Immature natural killer cell (primary cell): ENCODE measurements around the gene ACYP2. TPM values are rescaled to one million over a fixed set of nuclear protein-coding genes. Genes with fewer than 3 reads are reported as not detected.
"Not testable (repeated sequence)": the region's sequence is repeated elsewhere in the genome, so short reads cannot be mapped to it uniquely, and the experiment has no call there.

Experiments used
- DNase-seq, 3 donors: peaks; one replicate each; pipeline ENCODE4 v3.0.0; 2022; ENCODE audit warnings: mixed read lengths in 1 of 3
- H3K27ac Mint-ChIP-seq, 6 donors: one replicate each; pipeline ENCODE4 v1.8.0; 2020; ENCODE audit warnings: mixed read lengths in 6 of 6, mild to moderate bottlenecking in 5 of 6, inconsistent platforms in 4 of 6, moderate library complexity in 3 of 6
- H3K27me3 Mint-ChIP-seq, 3 donors: one replicate each; pipeline ENCODE4 v1.8.0; 2020 to 2021; ENCODE audit warnings: low read depth in 3 of 3, mild to moderate bottlenecking in 3 of 3, mixed read lengths in 3 of 3, moderate library complexity in 3 of 3, inconsistent platforms in 1 of 3
- H3K36me3 Mint-ChIP-seq, 3 donors: one replicate each; pipeline ENCODE4 v1.8.0; 2020; ENCODE audit warnings: mixed read lengths in 3 of 3, inconsistent platforms in 2 of 3, mild to moderate bottlenecking in 2 of 3
- H3K4me1 Mint-ChIP-seq, 2 donors: one replicate each; pipeline ENCODE4 v1.8.0; 2020; ENCODE audit warnings: inconsistent platforms in 2 of 2, mild to moderate bottlenecking in 2 of 2, mixed read lengths in 2 of 2, moderate library complexity in 1 of 2
- H3K4me3 Mint-ChIP-seq, 5 donors: one replicate each; pipeline ENCODE4 v1.8.0; 2020; ENCODE audit warnings: mild to moderate bottlenecking in 5 of 5, mixed read lengths in 5 of 5, inconsistent platforms in 3 of 5, moderate library complexity in 3 of 5
- H3K9me3 Mint-ChIP-seq, 6 donors: one replicate each; pipeline ENCODE4 v1.8.0; 2020; ENCODE audit warnings: mild to moderate bottlenecking in 6 of 6, mixed read lengths in 6 of 6, inconsistent platforms in 4 of 6, moderate library complexity in 3 of 6
- polyA plus RNA-seq, 3 donors: library from polyadenylated mRNA; unstranded; fragments of 300-500 nt; fragmentation: Illumina TruSeq; gene quantifications; one replicate each; pipeline ENCODE4 v1.2.3, GENCODE V29; 2021

Gene ACYP2
- polyA plus RNA-seq, 3 donors from 2014 or later: 18.8 to 20.0 (median 19.6) TPM

GRCh38 chr2:54287532-54287931 lies 172.1 kb downstream of the ACYP2 start:
- Mint-ChIP-seq H3K4me1 (no peaks in the 10 kb centered on the region), H3K27me3 (no peaks in the 10 kb centered on the region), H3K27ac (no peak overlapping the region)

GRCh38 chr2:54289917-54290316 lies 174.5 kb downstream of the ACYP2 start:
- Mint-ChIP-seq H3K27me3 (no peaks in the 10 kb centered on the region), H3K4me3 (no peak overlapping the region), H3K4me1 (no peaks in the 10 kb centered on the region), H3K27ac (no peak overlapping the region), H3K9me3 (no peaks in the 10 kb centered on the region), H3K36me3 (peaks cover 4 to 8% (median 7%) of the 10 kb centered on the region in 3 donors)
- no peak for DNase-seq

More at GRCh38 chr2:54287532-54287931, 172.1 kb downstream of the ACYP2 start:
- H3K9me3 Mint-ChIP-seq: no peaks in the 10 kb centered on the region
- no peak overlapping the region for H3K4me3 Mint-ChIP-seq
- DNase-seq: no peak
- H3K36me3 Mint-ChIP-seq: peaks cover 10 to 13% (median 12%) of the 10 kb centered on the region in 3 donors

- Mint-ChIP-seq H3K36me3 (peaks cover 0 to 4% (median 3%) of the 10 kb centered on the region in 3 donors), H3K9me3 (no peaks in the 10 kb centered on the region), H3K4me1 (no peaks in the 10 kb centered on the region), H3K27me3 (no peaks in the 10 kb centered on the region), H3K27ac (no peak overlapping the region), H3K4me3 (no peak overlapping the region)
- no peak for DNase-seq
Observed at GRCh38 chr2:54290356-54291025, 175.1 kb downstream of the ACYP2 start.

- H3K36me3 Mint-ChIP-seq, H3K9me3 Mint-ChIP-seq, H3K4me1 Mint-ChIP-seq, H3K27me3 Mint-ChIP-seq, DNase-seq, H3K27ac Mint-ChIP-seq, H3K4me3 Mint-ChIP-seq: not testable (repeated sequence)
Observed at GRCh38 chr2:54294665-54295064, 179.2 kb downstream of the ACYP2 start.

- Mint-ChIP-seq H3K27ac (no peak overlapping the region), H3K4me3 (no peak overlapping the region), H3K36me3 (no peaks in the 10 kb centered on the region), H3K9me3 (no peaks in the 10 kb centered on the region), H3K4me1 (no peaks in the 10 kb centered on the region), H3K27me3 (no peaks in the 10 kb centered on the region)
- DNase-seq: no peak
Observed at GRCh38 chr2:54295911-54296310, 180.5 kb downstream of the ACYP2 start.

GRCh38 chr2:54298514-54298913 lies 183.1 kb downstream of the ACYP2 start:
- no peak overlapping the region for H3K27ac Mint-ChIP-seq
- H3K4me1 Mint-ChIP-seq: no peaks in the 10 kb centered on the region
- peaks cover 0 to 2% (median 0%) of the 10 kb centered on the region in 3 donors for H3K27me3 Mint-ChIP-seq
- no peak for DNase-seq
- no peaks in the 10 kb centered on the region for H3K9me3 Mint-ChIP-seq
- H3K4me3 Mint-ChIP-seq: no peak overlapping the region
- H3K36me3 Mint-ChIP-seq: no peaks in the 10 kb centered on the region

- Mint-ChIP-seq H3K4me1 (no peaks in the 10 kb centered on the region), H3K9me3 (no peaks in the 10 kb centered on the region), H3K36me3 (peaks cover 3 to 8% (median 4%) of the 10 kb centered on the region in 3 donors), H3K27ac (no peak overlapping the region), H3K27me3 (peaks cover 0 to 5% (median 2%) of the 10 kb centered on the region in 3 donors), H3K4me3 (no peak overlapping the region)
- no peak for DNase-seq
Observed at GRCh38 chr2:54303631-54304030, 188.2 kb downstream of the ACYP2 start.

GRCh38 chr2:54306556-54306955 lies 191.1 kb downstream of the ACYP2 start:
- peaks cover 0 to 4% (median 3%) of the 10 kb centered on the region in 3 donors for H3K27me3 Mint-ChIP-seq
- peaks cover 3 to 8% (median 4%) of the 10 kb centered on the region in 3 donors for H3K36me3 Mint-ChIP-seq
- H3K27ac Mint-ChIP-seq: no peak overlapping the region
- H3K4me1 Mint-ChIP-seq: no peaks in the 10 kb centered on the region
- DNase-seq: no peak
- H3K9me3 Mint-ChIP-seq: no peaks in the 10 kb centered on the region
- H3K4me3 Mint-ChIP-seq: no peak overlapping the region

GRCh38 chr2:54308186-54308585 lies 192.8 kb downstream of the ACYP2 start:
- Mint-ChIP-seq H3K27me3 (peaks cover 0 to 4% (median 3%) of the 10 kb centered on the region in 3 donors), H3K9me3 (no peaks in the 10 kb centered on the region), H3K27ac (no peak overlapping the region), H3K4me3 (peak overlapping the region in 1 of 5 donors; percentile 4), H3K4me1 (no peaks in the 10 kb centered on the region), H3K36me3 (peaks cover 3 to 8% (median 4%) of the 10 kb centered on the region in 3 donors)
- DNase-seq: no peak

GRCh38 chr2:54308782-54309181 lies 193.4 kb downstream of the ACYP2 start:
- Mint-ChIP-seq H3K4me1 (no peaks in the 10 kb centered on the region), H3K9me3 (no peaks in the 10 kb centered on the region), H3K4me3 (no peak overlapping the region), H3K36me3 (peaks cover 3 to 8% (median 4%) of the 10 kb centered on the region in 3 donors), H3K27ac (no peak overlapping the region), H3K27me3 (peaks cover 0 to 4% (median 3%) of the 10 kb centered on the region in 3 donors)
- no peak for DNase-seq

GRCh38 chr2:54310311-54310710 lies 194.9 kb downstream of the ACYP2 start:
- no peaks in the 10 kb centered on the region for H3K9me3 Mint-ChIP-seq
- no peak overlapping the region for H3K4me3 Mint-ChIP-seq
- H3K4me1 Mint-ChIP-seq: no peaks in the 10 kb centered on the region
- peaks cover 3 to 6% (median 4%) of the 10 kb centered on the region in 3 donors for H3K36me3 Mint-ChIP-seq
- peaks cover 0 to 4% (median 3%) of the 10 kb centered on the region in 3 donors for H3K27me3 Mint-ChIP-seq
- no peak overlapping the region for H3K27ac Mint-ChIP-seq
- no peak for DNase-seq

GRCh38 chr2:54310961-54311360 lies 195.5 kb downstream of the ACYP2 start:
- H3K9me3 Mint-ChIP-seq: no peaks in the 10 kb centered on the region
- DNase-seq: no peak
- no peak overlapping the region for H3K27ac Mint-ChIP-seq
- peaks cover 3 to 5% (median 4%) of the 10 kb centered on the region in 3 donors for H3K36me3 Mint-ChIP-seq
- no peak overlapping the region for H3K4me3 Mint-ChIP-seq
- H3K27me3 Mint-ChIP-seq: peaks cover under 1 to 4% (median 3%) of the 10 kb centered on the region in 3 donors
- H3K4me1 Mint-ChIP-seq: no peaks in the 10 kb centered on the region

- DNase-seq: no peak
- Mint-ChIP-seq H3K27ac (no peak overlapping the region), H3K4me1 (no peaks in the 10 kb centered on the region), H3K27me3 (peaks cover 0 to 4% (median 2%) of the 10 kb centered on the region in 3 donors), H3K9me3 (peaks cover 0 to 1% (median 0%) of the 10 kb centered on the region in 6 donors), H3K36me3 (no peaks in the 10 kb centered on the region), H3K4me3 (no peak overlapping the region)
Observed at GRCh38 chr2:54313147-54313546, 197.7 kb downstream of the ACYP2 start.

GRCh38 chr2:54317973-54318372 lies 202.6 kb downstream of the ACYP2 start:
- H3K4me3 Mint-ChIP-seq: no peak overlapping the region
- no peak for DNase-seq
- peaks cover 0 to 4% (median 3%) of the 10 kb centered on the region in 3 donors for H3K27me3 Mint-ChIP-seq
- H3K9me3 Mint-ChIP-seq: peaks cover 0 to 1% (median 0%) of the 10 kb centered on the region in 6 donors
- H3K4me1 Mint-ChIP-seq: no peaks in the 10 kb centered on the region
- H3K36me3 Mint-ChIP-seq: no peaks in the 10 kb centered on the region
- H3K27ac Mint-ChIP-seq: no peak overlapping the region

GRCh38 chr2:54318821-54319220 lies 203.4 kb downstream of the ACYP2 start:
- H3K36me3 Mint-ChIP-seq: no peaks in the 10 kb centered on the region
- H3K4me1 Mint-ChIP-seq: no peaks in the 10 kb centered on the region
- peaks cover 0 to 1% (median 0%) of the 10 kb centered on the region in 6 donors for H3K9me3 Mint-ChIP-seq
- peaks cover 0 to 4% (median 3%) of the 10 kb centered on the region in 3 donors for H3K27me3 Mint-ChIP-seq
- H3K27ac Mint-ChIP-seq: no peak overlapping the region
- no peak overlapping the region for H3K4me3 Mint-ChIP-seq
- no peak for DNase-seq
